Left hindlimb (tissue), 1 donor: ENCODE results near the gene PPM1N.
"Not testable (repeated sequence)": the region's sequence is repeated elsewhere in the genome, so short reads cannot be mapped to it uniquely, and the experiment has no call there.

ENCODE experiments used
- DNase-seq: peaks from one replicate; pipeline ENCODE4 v3.0.0-alpha.2; 2018

Gene PPM1N

GRCh38 chr19:45510352-45510751 is 12.1 kb downstream of the PPM1N start:
- not testable (repeated sequence) for DNase-seq

- DNase-seq: no peak
These were observed 12.8 kb downstream of the PPM1N start for GRCh38 chr19:45511074-45511473.

- DNase-seq: no peak
These were observed 14.7 kb downstream of the PPM1N start for GRCh38 chr19:45512881-45513483.

GRCh38 chr19:45514376-45515051 is 16.3 kb downstream of the PPM1N start:
- no peak for DNase-seq

- no peak for DNase-seq
These were observed 16.9 kb downstream of the PPM1N start for GRCh38 chr19:45515081-45515624.

- DNase-seq: no peak
These were observed 17.7 kb downstream of the PPM1N start for GRCh38 chr19:45515807-45516401.

GRCh38 chr19:45517238-45517637 is 19.0 kb downstream of the PPM1N start:
- no peak for DNase-seq

GRCh38 chr19:45517641-45518468 is 19.6 kb downstream of the PPM1N start:
- no peak for DNase-seq

GRCh38 chr19:45518469-45518826 is 20.2 kb downstream of the PPM1N start:
- no peak for DNase-seq

- no peak for DNase-seq
These were observed 24.0 kb downstream of the PPM1N start for GRCh38 chr19:45522010-45522941.

- DNase-seq: peak; percentile 84
These were observed 25.5 kb downstream of the PPM1N start for GRCh38 chr19:45523642-45524256.

- no peak for DNase-seq
These were observed 26.4 kb downstream of the PPM1N start for GRCh38 chr19:45524575-45525129.

GRCh38 chr19:45526143-45526542 is 27.9 kb downstream of the PPM1N start:
- no peak for DNase-seq

GRCh38 chr19:45526971-45527370 is 28.7 kb downstream of the PPM1N start:
- DNase-seq: no peak

GRCh38 chr19:45527731-45528130 is 29.5 kb downstream of the PPM1N start:
- no peak for DNase-seq

- DNase-seq: no peak
These were observed 30.0 kb downstream of the PPM1N start for GRCh38 chr19:45528149-45528743.

GRCh38 chr19:45528744-45529419 is 30.6 kb downstream of the PPM1N start:
- no peak for DNase-seq

GRCh38 chr19:45529420-45529785 is 31.2 kb downstream of the PPM1N start:
- no peak for DNase-seq

GRCh38 chr19:45531349-45531748 is 33.1 kb downstream of the PPM1N start:
- DNase-seq: no peak

GRCh38 chr19:45539459-45539858 is 41.2 kb downstream of the PPM1N start:
- no peak for DNase-seq
